ENCODE measurements around the gene SLC25A21.

SLC25A21 gene

GRCh38 chr14:36781897-36782296 lies 390.5 kb downstream of the SLC25A21 start:
- no peak for DNase-seq (ENCODE audit: low read depth in 1 of 2, low spot score in 1 of 2)

- DNase-seq (ENCODE audit: low read depth in 1 of 2, low spot score in 1 of 2) = no peak
Measured at GRCh38 chr14:36773558-36773957, 398.8 kb downstream of the SLC25A21 start.

GRCh38 chr14:36773136-36773540 lies 399.3 kb downstream of the SLC25A21 start:
- no peak for DNase-seq (ENCODE audit: low read depth in 1 of 2, low spot score in 1 of 2)

GRCh38 chr14:36771028-36771640 lies 401.3 kb downstream of the SLC25A21 start:
- no peak for DNase-seq (ENCODE audit: low read depth in 1 of 2, low spot score in 1 of 2)

- no peak for DNase-seq (ENCODE audit: low read depth in 1 of 2, low spot score in 1 of 2)
Measured at GRCh38 chr14:36768638-36769337, 403.6 kb downstream of the SLC25A21 start.

GRCh38 chr14:36767603-36768281 lies 404.7 kb downstream of the SLC25A21 start:
- no peak for DNase-seq (ENCODE audit: low read depth in 1 of 2, low spot score in 1 of 2)

GRCh38 chr14:36766974-36767373 lies 405.4 kb downstream of the SLC25A21 start:
- no peak for DNase-seq (ENCODE audit: low read depth in 1 of 2, low spot score in 1 of 2)

- DNase-seq (ENCODE audit: low read depth in 1 of 2, low spot score in 1 of 2) = no peak
Measured at GRCh38 chr14:36757734-36758601, 414.4 kb downstream of the SLC25A21 start.

- DNase-seq (ENCODE audit: low read depth in 1 of 2, low spot score in 1 of 2) = no peak
Measured at GRCh38 chr14:36756226-36756625, 416.2 kb downstream of the SLC25A21 start.

- no peak for DNase-seq (ENCODE audit: low read depth in 1 of 2, low spot score in 1 of 2)
Measured at GRCh38 chr14:36755756-36756155, 416.6 kb downstream of the SLC25A21 start.

- DNase-seq (ENCODE audit: low read depth in 1 of 2, low spot score in 1 of 2) = no peak
Measured at GRCh38 chr14:36751920-36752319, 420.5 kb downstream of the SLC25A21 start.

GRCh38 chr14:36751106-36751505 lies 421.3 kb downstream of the SLC25A21 start:
- DNase-seq (ENCODE audit: low read depth in 1 of 2, low spot score in 1 of 2) = no peak

- no peak for DNase-seq (ENCODE audit: low read depth in 1 of 2, low spot score in 1 of 2)
Measured at GRCh38 chr14:36750244-36750643, 422.2 kb downstream of the SLC25A21 start.

GRCh38 chr14:36748610-36749213 lies 423.7 kb downstream of the SLC25A21 start:
- no peak for DNase-seq (ENCODE audit: low read depth in 1 of 2, low spot score in 1 of 2)

GRCh38 chr14:36747411-36748184 lies 424.8 kb downstream of the SLC25A21 start:
- DNase-seq (ENCODE audit: low read depth in 1 of 2, low spot score in 1 of 2) = no peak

GRCh38 chr14:36746872-36747271 lies 425.5 kb downstream of the SLC25A21 start:
- no peak for DNase-seq (ENCODE audit: low read depth in 1 of 2, low spot score in 1 of 2)

- no peak for DNase-seq (ENCODE audit: low read depth in 1 of 2, low spot score in 1 of 2)
Measured at GRCh38 chr14:36741858-36742257, 430.5 kb downstream of the SLC25A21 start.

- no peak for DNase-seq (ENCODE audit: low read depth in 1 of 2, low spot score in 1 of 2)
Measured at GRCh38 chr14:36738269-36738668, 434.1 kb downstream of the SLC25A21 start.

- no peak for DNase-seq (ENCODE audit: low read depth in 1 of 2, low spot score in 1 of 2)
Measured at GRCh38 chr14:36726128-36726527, 446.3 kb downstream of the SLC25A21 start.

- DNase-seq (ENCODE audit: low read depth in 1 of 2, low spot score in 1 of 2) = no peak
Measured at GRCh38 chr14:36724162-36724561, 448.2 kb downstream of the SLC25A21 start.

Data from stimulated activated CD4-positive, alpha-beta T cell treated with anti-CD3 and anti-CD28 coated beads, Interleukin-15, amount 100 ng/mL, for 1 hour (primary cell).